ENCODE data around the gene KRTAP2-1. TPM values are rescaled to one million over a fixed set of nuclear protein-coding genes. Genes with fewer than 3 reads are reported as not detected.

The KRTAP2-1 gene
- total RNA-seq, 8 experiments from 2014 or later, result 0.71 TPM; not detected in 7

DNA sequence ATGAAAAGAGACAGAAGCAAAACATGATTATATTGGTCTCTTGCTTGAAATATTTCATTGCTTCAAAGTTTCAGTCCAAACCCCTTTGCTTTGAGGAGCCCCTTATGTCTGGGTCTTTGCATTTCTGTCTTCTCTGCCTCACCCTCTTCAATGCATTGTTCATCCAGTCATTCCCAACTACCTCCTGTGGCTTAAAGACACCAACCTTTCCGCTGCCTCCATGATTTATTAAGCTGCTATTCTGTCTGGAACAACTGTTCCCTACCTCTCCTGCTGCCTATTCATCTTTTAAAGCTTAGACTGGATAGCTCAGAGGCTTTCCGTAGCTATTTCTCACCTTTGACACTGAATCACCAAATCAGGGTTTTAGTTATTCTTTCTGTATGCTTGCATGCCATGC lies 49.8 kb downstream of the KRTAP2-1 start:
- WGBS, 10 experiments, result 20 to 69% (median 41%) methylated on average over 1 to 2 of the region's 2 CpGs
- Histone ChIP-seq H3K4me1 (replicated peaks in 1 of 2) (peaks cover 4 to 7% of the 10 kb centered on the region in 2 donors), H3K4me3 (no peak overlapping the region), H3K27ac (no peak overlapping the region)
- in situ Hi-C loops (cut with MboI; ENCODE audit: low pct_unique_long_range_greater_than_20kb in 2 of 9, low sequenced_read_pairs in 9 of 9, unreplicated experiment in 9 of 9), result no loop called here
- peak in 1 of 8 experiments; percentile 18 for ATAC-seq (replicated peaks in 6 of 8)

DNA sequence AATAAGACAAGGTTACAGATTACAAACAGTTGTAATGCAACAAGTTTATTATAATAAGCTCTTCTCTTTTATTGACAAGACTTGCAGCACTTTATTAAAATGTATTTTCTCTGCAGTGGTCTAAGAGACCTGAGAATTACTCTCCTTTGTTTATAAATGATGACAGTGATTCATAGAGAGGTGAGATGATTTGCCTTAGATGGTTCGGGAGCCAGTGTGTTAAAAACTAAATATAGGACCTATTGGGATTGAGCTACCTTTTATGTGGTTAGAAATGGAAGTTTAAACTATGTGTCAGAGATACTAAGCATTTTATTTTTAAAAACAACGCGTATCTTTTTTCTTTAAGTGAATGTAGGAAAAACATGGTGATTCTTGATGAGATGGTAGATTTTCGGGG lies 50.3 kb downstream of the KRTAP2-1 start:
- Histone ChIP-seq H3K27ac (no peak overlapping the region), H3K4me1 (replicated peaks in 1 of 2) (peaks cover 4 to 7% of the 10 kb centered on the region in 2 donors), H3K4me3 (no peak overlapping the region)
- in situ Hi-C loops (cut with MboI; ENCODE audit: low pct_unique_long_range_greater_than_20kb in 2 of 9, low sequenced_read_pairs in 9 of 9, unreplicated experiment in 9 of 9), result no loop called here
- ATAC-seq (replicated peaks in 6 of 8), result no peak
- WGBS, 10 experiments, result 54 to 100% (median 90%) methylated on average over 1 to 4 of the region's 4 CpGs; no CpG with 5 or more reads in 1 of the 10 experiments

Other genes starting within 250 kb of the KRTAP2-1 start
- gene KRT28, start 247.4 kb downstream of the KRTAP2-1 start, total RNA-seq, result under 1 TPM in 1 of 8 experiments, not detected in 7; 0.08 TPM
- 10 to 100 TPM; 15.4 to 62.1 (median 27.3) TPM for gene KRT10, start 224.7 kb downstream of the KRTAP2-1 start, total RNA-seq
- 1 to 10 TPM in 4 of 8 experiments, under 1 TPM in 2, not detected in 2; 0.21 to 2.7 (median 1.1) TPM for gene KRT12, start 180.1 kb downstream of the KRTAP2-1 start, total RNA-seq
- under 1 TPM in 3 of 8 experiments, not detected in 5; 0.09 to 0.43 (median 0.31) TPM for gene KRT20, start 162.1 kb downstream of the KRTAP2-1 start, total RNA-seq
- 1 to 10 TPM in 1 of 8 experiments, under 1 TPM in 2, not detected in 5; 0.36 to 1.2 (median 0.66) TPM for gene KRT23, start 109.7 kb downstream of the KRTAP2-1 start, total RNA-seq
- under 1 TPM in 1 of 8 experiments, not detected in 7; 0.59 TPM for gene KRT39, start 80.4 kb downstream of the KRTAP2-1 start, total RNA-seq
- under 1 TPM in 1 of 8 experiments, not detected in 7; 0.19 TPM for gene KRT40, start 63.0 kb downstream of the KRTAP2-1 start, total RNA-seq
- under 1 TPM in 2 of 8 experiments, not detected in 6; 0.33 to 0.47 TPM for gene KRTAP3-3, start 53.2 kb downstream of the KRTAP2-1 start, total RNA-seq
- 1 to 10 TPM in 1 of 8 experiments, under 1 TPM in 1, not detected in 6; 0.47 to 1.0 TPM for gene KRTAP3-2, start 47.4 kb downstream of the KRTAP2-1 start, total RNA-seq
- gene KRTAP3-1, start 38.2 kb downstream of the KRTAP2-1 start, total RNA-seq, result not detected
- gene KRTAP1-5, start 20.1 kb downstream of the KRTAP2-1 start, total RNA-seq, result not detected
- gene KRTAP1-4, start 17.1 kb downstream of the KRTAP2-1 start, total RNA-seq, result not detected
- under 1 TPM in 4 of 8 experiments, not detected in 4; 0.25 to 0.56 (median 0.46) TPM for gene KRTAP1-3, start 12.4 kb downstream of the KRTAP2-1 start, total RNA-seq
- gene KRTAP1-1, start 5.9 kb downstream of the KRTAP2-1 start, total RNA-seq, result not detected
- gene KRTAP2-2, start 7.9 kb upstream of the KRTAP2-1 start, total RNA-seq, result not detected
- gene KRTAP2-3, start 12.8 kb upstream of the KRTAP2-1 start, total RNA-seq, result under 1 TPM in 1 of 8 experiments, not detected in 7; 0.33 TPM
- gene KRTAP2-4, start 18.6 kb upstream of the KRTAP2-1 start, total RNA-seq, result not detected
- gene KRTAP4-7, start 36.8 kb upstream of the KRTAP2-1 start, total RNA-seq, result under 1 TPM in 1 of 8 experiments, not detected in 7; 0.52 TPM
- under 1 TPM in 2 of 8 experiments, not detected in 6; 0.25 to 0.33 TPM for gene KRTAP4-8, start 50.8 kb upstream of the KRTAP2-1 start, total RNA-seq
- under 1 TPM in 1 of 8 experiments, not detected in 7; 0.47 TPM for gene KRTAP4-16, start 54.9 kb upstream of the KRTAP2-1 start, total RNA-seq
- gene KRTAP4-9, start 58.1 kb upstream of the KRTAP2-1 start, total RNA-seq, result under 1 TPM in 3 of 8 experiments, not detected in 5; 0.33 to 0.41 (median 0.38) TPM
- under 1 TPM in 2 of 8 experiments, not detected in 6; 0.18 to 0.38 TPM for gene KRTAP4-11, start 71.1 kb upstream of the KRTAP2-1 start, total RNA-seq
- under 1 TPM in 2 of 8 experiments, not detected in 6; 0.38 to 0.41 TPM for gene KRTAP4-12, start 76.9 kb upstream of the KRTAP2-1 start, total RNA-seq
- gene KRTAP4-6, start 93.2 kb upstream of the KRTAP2-1 start, total RNA-seq, result under 1 TPM in 2 of 8 experiments, not detected in 6; 0.17 to 0.47 TPM
- not detected for gene KRTAP4-5, start 102.5 kb upstream of the KRTAP2-1 start, total RNA-seq
- gene KRTAP4-4, start 113.4 kb upstream of the KRTAP2-1 start, total RNA-seq, result under 1 TPM in 1 of 8 experiments, not detected in 7; 0.18 TPM
- gene KRTAP4-3, start 120.9 kb upstream of the KRTAP2-1 start, total RNA-seq, result not detected
- not detected for gene KRTAP4-2, start 130.9 kb upstream of the KRTAP2-1 start, total RNA-seq
- gene KRTAP4-1, start 137.6 kb upstream of the KRTAP2-1 start, total RNA-seq, result not detected
- not detected for gene KRTAP9-1, start 142.6 kb upstream of the KRTAP2-1 start, total RNA-seq
- under 1 TPM in 1 of 8 experiments, not detected in 7; 0.85 TPM for gene KRTAP9-2, start 179.3 kb upstream of the KRTAP2-1 start, total RNA-seq
- under 1 TPM in 1 of 8 experiments, not detected in 7; 0.21 TPM for gene KRTAP9-3, start 185.1 kb upstream of the KRTAP2-1 start, total RNA-seq
- not detected for gene KRTAP9-8, start 190.7 kb upstream of the KRTAP2-1 start, total RNA-seq
- gene KRTAP9-4, start 202.4 kb upstream of the KRTAP2-1 start, total RNA-seq, result not detected
- gene KRTAP9-9, start 208.1 kb upstream of the KRTAP2-1 start, total RNA-seq, result under 1 TPM in 1 of 8 experiments, not detected in 7; 0.28 TPM
- gene KRTAP9-6, start 218.1 kb upstream of the KRTAP2-1 start, total RNA-seq, result not detected
- under 1 TPM in 1 of 8 experiments, not detected in 7; 0.45 TPM for gene KRTAP9-7, start 228.4 kb upstream of the KRTAP2-1 start, total RNA-seq